HG02623 (cell line): Measurements from ENCODE around the gene EPN2.
"Not testable (repeated sequence)": the region's sequence is repeated elsewhere in the genome, so short reads cannot be mapped to it uniquely, and the experiment has no call there.

Experiments used
- ATAC-seq: cut with Tn5 transposase; IDR thresholded peaks from one replicate; pipeline ENCODE4 v1.9.1; 2021; ENCODE audit warnings: moderate library complexity; ENCODE audit not compliant: unreplicated experiment

EPN2 gene

DNA sequence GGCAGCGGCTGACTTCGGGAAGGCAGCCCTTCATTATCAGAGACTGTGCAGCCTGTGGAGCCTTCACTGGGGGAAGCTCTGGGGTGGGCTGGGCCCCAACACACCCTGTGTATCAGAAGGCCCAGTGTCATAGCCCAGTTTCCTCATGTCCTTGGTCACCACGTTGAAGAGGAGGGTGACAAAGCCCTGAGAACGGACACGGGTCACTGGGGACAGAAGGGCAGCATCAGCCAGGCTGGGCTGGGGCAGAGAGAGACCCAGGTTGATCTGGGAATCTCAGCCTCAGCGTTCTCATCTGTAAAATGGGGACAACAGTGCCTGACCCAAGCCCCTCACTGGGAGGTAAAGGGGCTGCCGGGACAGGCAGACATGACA, 106.1 kb downstream of the EPN2 start:
- ATAC-seq: no peak

GRCh38 chr17:19343671-19344151, 106.5 kb downstream of the EPN2 start:
- ATAC-seq: no peak

DNA sequence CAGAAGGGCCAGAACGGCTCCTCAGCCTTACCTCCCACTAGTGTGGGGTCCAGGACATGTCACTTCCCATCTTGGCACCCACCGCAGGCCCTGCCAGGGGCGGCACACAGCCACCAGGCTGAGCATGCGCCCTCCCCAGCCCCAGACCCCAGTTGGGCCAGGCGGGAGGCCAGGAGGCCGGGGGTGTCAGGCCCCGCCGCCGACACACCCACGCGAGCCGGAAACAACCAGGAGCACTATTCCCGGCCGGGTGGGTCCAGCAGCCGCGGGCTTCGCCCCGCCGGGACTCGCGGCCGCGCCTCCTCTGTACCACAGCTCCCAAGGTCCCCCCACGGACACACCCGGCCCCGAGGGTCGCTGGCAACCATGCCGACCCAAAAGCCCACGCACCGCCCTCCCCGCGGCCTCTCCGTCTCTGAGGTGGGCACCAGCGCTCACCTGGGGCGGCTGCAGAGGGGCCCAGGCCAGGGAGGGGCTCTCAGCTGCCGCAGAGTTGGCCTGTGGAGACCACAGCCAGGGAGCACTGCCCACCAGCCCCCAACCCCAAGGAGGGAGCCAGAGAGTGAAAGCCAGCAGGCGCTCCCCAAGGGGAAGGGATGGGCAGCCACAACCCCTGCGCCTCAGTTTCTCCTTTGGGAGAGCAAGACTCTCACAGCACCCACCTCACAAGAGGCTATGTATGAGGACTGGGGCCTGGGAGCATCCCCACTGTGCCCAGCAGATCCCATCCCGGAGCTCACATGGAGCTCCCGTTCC, 107.3 kb downstream of the EPN2 start:
- ATAC-seq: no peak

- no peak for ATAC-seq
These were observed 107.9 kb downstream of the EPN2 start for GRCh38 chr17:19345067-19345460.

- ATAC-seq: no peak
These were observed 108.6 kb downstream of the EPN2 start for GRCh38 chr17:19345486-19346350.

DNA sequence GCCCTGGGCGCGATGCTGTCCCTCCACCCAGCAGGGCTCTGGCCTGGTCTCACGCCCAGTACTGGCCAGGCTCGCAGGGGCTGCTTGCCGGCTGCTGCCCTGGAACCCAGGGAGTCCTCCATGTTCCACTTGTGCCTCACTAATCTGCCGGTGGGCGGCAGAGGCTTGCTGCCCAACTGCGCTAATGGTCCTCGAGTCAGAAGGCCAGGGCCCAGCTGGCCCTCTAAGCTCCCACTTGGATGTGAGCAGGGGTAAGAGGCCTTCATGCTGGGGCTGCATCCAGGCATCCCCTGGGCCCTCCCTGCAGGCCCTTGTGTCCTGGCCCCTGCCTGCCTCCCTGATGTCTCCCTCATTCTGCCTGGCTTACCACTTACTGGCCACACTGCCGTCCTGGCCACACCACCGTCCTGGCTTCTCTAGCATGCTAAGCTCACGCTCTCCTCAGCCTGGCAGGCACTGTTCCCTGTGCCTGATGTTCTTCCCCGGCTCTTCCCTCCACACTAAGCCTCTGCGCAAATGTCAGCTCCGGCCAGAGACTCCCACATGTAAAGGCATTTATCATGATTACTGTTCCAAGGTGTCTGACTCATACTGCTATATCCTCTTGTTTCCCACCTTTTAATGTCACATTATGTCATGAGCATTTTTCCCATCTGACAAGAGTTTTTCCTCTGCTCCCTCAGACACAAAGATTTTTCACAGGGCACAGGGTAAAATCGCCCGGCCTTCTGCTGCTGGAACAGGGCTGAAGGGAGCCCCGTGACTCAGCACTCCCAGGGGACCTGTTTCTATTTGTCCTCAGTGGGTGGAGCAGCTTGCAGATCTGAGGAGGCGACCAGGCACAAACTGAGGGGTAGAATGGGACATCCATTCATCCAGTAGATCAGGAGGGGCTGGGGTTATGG, 109.4 kb downstream of the EPN2 start:
- no peak for ATAC-seq

DNA sequence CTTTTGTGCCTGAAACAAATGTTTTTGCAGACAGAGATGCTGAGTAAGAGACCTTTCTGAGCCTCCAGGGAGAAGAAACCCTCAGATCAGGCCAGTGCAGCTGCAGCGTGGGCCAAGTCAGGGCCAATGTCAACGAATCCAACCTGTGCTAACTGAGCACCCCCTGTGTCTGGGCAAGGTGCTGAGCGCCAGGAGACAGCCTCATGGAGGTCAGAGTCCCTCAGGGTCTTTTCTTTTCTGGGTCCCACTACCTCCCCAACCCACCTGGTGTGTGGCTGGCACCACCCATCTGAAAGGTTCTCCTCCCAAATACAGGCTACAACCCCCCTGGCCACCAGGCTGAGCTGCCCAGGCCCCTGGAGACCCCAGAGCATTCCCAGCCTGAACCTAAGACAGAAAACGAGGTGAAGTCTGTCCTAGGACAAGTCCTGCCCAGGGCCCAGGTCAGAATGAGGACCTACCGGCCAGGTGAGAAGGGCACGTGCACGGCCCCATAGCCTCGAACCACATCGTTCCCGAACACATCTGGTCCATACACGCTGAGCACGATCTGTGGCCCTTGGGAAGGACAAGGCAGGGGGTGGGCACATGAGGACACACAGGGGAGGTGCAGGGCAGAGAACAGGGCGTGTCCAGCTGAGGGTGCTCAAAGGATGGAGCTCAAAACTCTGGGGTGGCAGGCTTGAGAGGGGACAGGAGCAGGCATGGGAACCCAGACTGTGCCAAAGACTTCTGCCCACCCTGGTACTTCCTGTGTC, 110.3 kb downstream of the EPN2 start:
- ATAC-seq: no peak

DNA sequence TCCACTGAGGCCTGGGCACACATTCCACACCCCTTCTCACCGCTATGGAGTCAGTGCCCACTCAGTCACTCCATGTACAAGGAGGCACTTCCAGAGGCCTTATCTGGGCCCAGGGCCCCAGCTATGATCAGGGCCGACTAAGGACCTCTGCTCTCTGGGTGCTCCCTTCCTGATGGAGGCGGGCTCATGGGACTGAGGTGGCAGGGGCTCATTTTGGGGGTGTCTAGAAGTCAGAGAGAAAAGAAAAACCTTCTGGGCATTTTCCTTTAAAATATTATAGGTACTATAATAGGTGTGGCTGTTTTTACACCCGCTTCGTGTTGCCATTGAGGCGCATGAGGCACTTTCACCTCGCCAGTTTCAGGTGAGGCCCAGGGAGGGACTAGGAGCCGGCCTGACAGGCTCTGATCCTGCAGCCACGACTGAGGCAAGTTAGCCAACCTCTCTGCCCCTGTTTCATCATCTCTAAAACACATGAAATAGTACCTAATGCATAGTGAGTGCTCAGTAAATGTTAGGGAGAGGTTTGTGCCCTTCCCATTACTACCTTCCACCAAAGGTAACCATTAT, 111.0 kb downstream of the EPN2 start:
- ATAC-seq: no peak

DNA sequence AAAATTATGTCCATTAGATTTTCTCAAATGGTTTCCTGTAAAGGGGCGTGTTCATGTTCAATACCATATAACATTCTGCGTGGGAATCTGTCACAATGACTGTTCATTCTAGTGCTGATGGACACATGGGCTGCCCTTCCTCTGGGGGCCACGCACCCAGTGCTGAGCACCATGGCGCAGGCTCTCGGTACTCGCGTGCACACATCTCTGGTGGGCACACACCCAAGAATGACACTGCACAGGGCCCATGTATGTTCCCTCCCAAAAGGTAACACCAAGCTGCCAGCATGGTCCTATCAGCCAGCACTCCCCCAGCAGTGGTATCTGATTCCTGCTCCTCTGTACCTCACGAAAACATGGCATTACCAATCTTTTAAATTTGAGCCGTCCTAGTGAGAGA, 111.6 kb downstream of the EPN2 start:
- ATAC-seq: no peak

DNA sequence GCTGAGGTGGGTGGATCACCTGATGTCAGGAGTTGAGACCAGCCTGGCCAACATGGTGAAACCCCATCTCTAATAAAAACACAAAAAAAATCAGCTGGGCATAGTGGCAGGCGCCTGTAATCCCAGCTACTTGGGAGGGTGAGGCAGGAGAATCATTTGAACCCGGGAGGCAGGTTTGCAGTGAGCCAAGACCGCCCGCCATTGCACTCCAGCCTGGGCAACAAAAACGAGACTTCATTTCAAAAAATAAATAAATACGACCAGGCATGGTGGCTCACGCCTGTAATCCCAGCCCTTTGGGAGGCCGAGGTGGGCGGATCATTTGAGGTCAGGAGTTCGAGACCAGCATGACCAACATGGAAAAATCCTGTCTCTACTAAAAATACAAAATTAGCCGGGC, 116.2 kb downstream of the EPN2 start:
- not testable (repeated sequence) for ATAC-seq

DNA sequence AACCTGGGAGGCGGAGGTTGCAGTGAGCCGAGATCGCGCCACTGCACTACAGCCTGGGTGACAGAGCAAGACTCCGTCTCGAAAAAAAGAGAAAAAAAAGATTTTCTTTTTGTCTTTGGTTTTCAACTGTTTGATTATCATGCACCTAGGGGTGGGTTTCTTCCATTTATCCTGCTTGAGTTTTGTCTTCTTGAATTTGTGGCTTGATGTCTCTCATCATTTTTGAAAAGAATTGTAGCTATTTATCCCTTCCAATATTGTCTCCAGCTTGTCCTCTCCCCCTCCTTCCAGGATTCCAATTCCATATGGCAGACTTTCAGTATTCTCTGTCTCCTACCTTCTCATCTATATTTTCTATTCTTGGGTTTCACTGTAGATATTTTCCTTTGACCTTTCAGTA, 117.6 kb downstream of the EPN2 start:
- no peak for ATAC-seq

- no peak for ATAC-seq
These were observed 120.2 kb downstream of the EPN2 start for GRCh38 chr17:19357351-19357750.

- ATAC-seq: no peak
These were observed 120.6 kb downstream of the EPN2 start for GRCh38 chr17:19357761-19358160.

GRCh38 chr17:19359151-19359550, 122.0 kb downstream of the EPN2 start:
- ATAC-seq: no peak

DNA sequence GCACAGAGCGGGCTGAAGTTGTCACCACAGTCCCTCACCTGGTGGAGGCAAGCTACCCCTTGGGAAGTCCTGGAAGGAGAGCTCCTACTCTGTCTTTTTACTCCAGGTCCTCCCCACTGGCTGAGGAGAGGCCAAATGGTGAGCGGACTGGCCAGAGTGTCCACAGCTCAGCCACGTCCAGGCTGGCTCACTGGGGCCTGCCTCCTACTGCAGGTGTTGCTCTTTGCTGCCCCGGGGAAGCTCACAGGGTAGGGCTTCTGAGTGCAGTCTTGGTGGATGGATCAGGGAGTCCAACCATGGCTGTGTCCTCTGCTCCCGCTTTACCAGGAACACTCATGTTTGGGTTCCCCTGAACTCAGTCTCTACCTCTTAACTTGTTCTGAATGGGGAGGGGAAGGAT, 122.7 kb downstream of the EPN2 start:
- no peak for ATAC-seq

GRCh38 chr17:19360772-19361171, 123.6 kb downstream of the EPN2 start:
- ATAC-seq: no peak

DNA sequence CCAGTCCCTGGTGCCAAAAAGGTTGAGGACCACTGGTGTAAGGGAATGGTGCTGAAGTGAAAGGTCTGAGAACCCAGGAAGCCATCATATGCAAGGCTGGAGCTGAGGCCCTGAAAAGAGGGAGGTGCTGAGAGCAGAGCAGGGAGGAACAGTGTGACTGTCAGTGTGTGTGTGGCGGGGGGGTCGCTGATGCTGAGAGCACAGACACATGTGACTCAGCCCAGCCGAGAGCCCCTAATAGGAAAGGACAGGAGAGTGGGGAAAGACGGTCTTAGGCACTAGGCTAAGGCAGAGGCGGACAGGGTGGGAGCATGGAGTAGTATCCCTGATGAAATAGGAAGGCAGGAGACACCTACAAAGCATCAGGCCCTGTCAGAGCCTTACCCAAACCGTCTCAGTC, 124.2 kb downstream of the EPN2 start:
- ATAC-seq: no peak

GRCh38 chr17:19361944-19362276, 124.7 kb downstream of the EPN2 start:
- no peak for ATAC-seq

GRCh38 chr17:19362277-19363113, 125.3 kb downstream of the EPN2 start, which contains the start of gene B9D1:
B9D1 (minus strand) TSS chr17:19362723; CDS start chr17:19362569, 154 bp downstream.
- peak; percentile 77 for ATAC-seq
